ENCODE results near the gene PPP1R10. TPM values are rescaled to one million over a fixed set of nuclear protein-coding genes. Genes with fewer than 3 reads are reported as not detected.
A peak's percentile ranks its signal among the peaks of the same experiment; 100 is the strongest.

The PPP1R10 gene
- total RNA-seq, 1 experiment from 2014 or later, result 44.5 TPM

DNA sequence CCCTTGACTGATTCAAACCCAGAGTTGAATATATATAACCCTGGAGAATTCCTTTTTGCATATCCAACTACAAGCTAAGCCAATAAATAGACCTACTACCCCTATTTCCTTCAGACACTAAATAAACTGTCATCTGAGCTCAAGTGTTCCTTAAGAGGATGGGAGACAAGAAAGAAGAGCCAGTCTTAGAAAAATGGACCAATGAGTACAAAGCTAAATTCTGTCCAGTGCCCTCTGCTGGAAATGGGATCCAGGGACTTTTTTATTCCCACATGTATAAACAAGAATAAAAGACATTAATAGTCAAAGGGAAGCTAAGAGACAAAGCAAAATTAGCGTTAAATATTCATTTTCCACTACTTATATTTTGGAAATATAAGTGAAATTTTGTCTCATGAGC, 4.8 kb downstream of the PPP1R10 start:
- no peaks in the 10 kb centered on the region for H3K9me3 ChIP-seq (ENCODE audit: low read length)
- intact Hi-C loops (cut with micrococcal nuclease), result no loop called here
- H3K36me3 ChIP-seq (ENCODE audit: low read depth, low read length), result peaks cover 42% of the 10 kb centered on the region
- no peak overlapping the region for H2AFZ ChIP-seq (ENCODE audit: low read length)
- no peaks in the 10 kb centered on the region for H3K27me3 ChIP-seq (ENCODE audit: low read length)
- H3K4me3 ChIP-seq (ENCODE audit: low read length), result no peak overlapping the region
- DNase-seq, result peak; percentile 45
- H3K79me2 ChIP-seq (ENCODE audit: low read length), result peaks cover 60% of the 10 kb centered on the region
- ChIA-PET CTCF (interaction anchor here (0.6 to 1.9 kb wide), 5 partner anchors 13 to 127 kb away, joined by 3 to 6 read pairs (median 4); no protein-coding TSS in a partner anchor), POLR2A (ENCODE audit: unreplicated experiment) (interaction anchor here (0.6 to 0.7 kb wide), 2 partner anchors 11 to 12 kb away, joined by 3 to 7 read pairs; no protein-coding TSS in a partner anchor)
- 0 out of 2 replicates have a peak, but pooled peaks have one; percentile 5 for ATAC-seq
- peaks cover 30% of the 10 kb centered on the region for H3K4me1 ChIP-seq (ENCODE audit: insufficient read depth, low read length)
- no peaks in the 10 kb centered on the region for H3K9me2 ChIP-seq (replicated peaks; ENCODE audit: low read length)
- H3F3A ChIP-seq (ENCODE audit: low read length, unreplicated experiment), result peaks cover 27% of the 10 kb centered on the region
- BruUV-seq (replicated peaks), result no TSS peak
- TF ChIP-seq EZH2 (IDR thresholded peaks at IDR 0.05; ENCODE audit: low read length, unreplicated experiment), result no peak
- peak; percentile 68 for TF ChIP-seq CTCF (conservative IDR thresholded peaks at IDR 0.05; ENCODE audit: low read depth, low read length)
- H3K9ac ChIP-seq (ENCODE audit: low read length), result no peak overlapping the region
- peak overlapping the region; percentile 99; the same call in 1 of the 2 replicates for H3K4me2 ChIP-seq (ENCODE audit: low read length)
- H4K20me1 ChIP-seq (ENCODE audit: low read length), result peaks cover 42% of the 10 kb centered on the region
- H3K27ac ChIP-seq (ENCODE audit: low read length), result no peak overlapping the region

- no peak overlapping the region for H3K4me3 ChIP-seq (ENCODE audit: low read length)
- no peak overlapping the region for H3K4me2 ChIP-seq (ENCODE audit: low read length)
- no peak for DNase-seq
- intact Hi-C loops (cut with micrococcal nuclease), result no loop called here
- no peak overlapping the region for H3K27ac ChIP-seq (ENCODE audit: low read length)
- CTCF ChIA-PET, result interaction anchor here (0.6 to 1.9 kb wide), 3 partner anchors 12 to 119 kb away, joined by 4 to 6 read pairs (median 5); no protein-coding TSS in a partner anchor
- POLR2A ChIA-PET (ENCODE audit: unreplicated experiment), result interaction anchor here (0.6 to 0.7 kb wide), 2 partner anchors 11 kb away, joined by 3 to 7 read pairs; no protein-coding TSS in a partner anchor
- H3K27me3 ChIP-seq (ENCODE audit: low read length), result no peaks in the 10 kb centered on the region
- H3K9me2 ChIP-seq (replicated peaks; ENCODE audit: low read length), result no peaks in the 10 kb centered on the region
- H3K9ac ChIP-seq (ENCODE audit: low read length), result no peak overlapping the region
- peaks cover 57% of the 10 kb centered on the region for H3K79me2 ChIP-seq (ENCODE audit: low read length)
- no peak for ATAC-seq
- H3K4me1 ChIP-seq (ENCODE audit: insufficient read depth, low read length), result peaks cover 30% of the 10 kb centered on the region
- no TSS peak for BruUV-seq (replicated peaks)
- TF ChIP-seq CTCF (conservative IDR thresholded peaks at IDR 0.05; ENCODE audit: low read depth, low read length) (no peak), EZH2phosphoT487 (IDR thresholded peaks at IDR 0.05; ENCODE audit: borderline replicate concordance, low read length) (no peak), EZH2 (IDR thresholded peaks at IDR 0.05; ENCODE audit: low read length, unreplicated experiment) (no peak)
- peaks cover 27% of the 10 kb centered on the region for H3F3A ChIP-seq (ENCODE audit: low read length, unreplicated experiment)
- peaks cover 42% of the 10 kb centered on the region for H4K20me1 ChIP-seq (ENCODE audit: low read length)
- no peak overlapping the region for H2AFZ ChIP-seq (ENCODE audit: low read length)
- no peaks in the 10 kb centered on the region for H3K9me3 ChIP-seq (ENCODE audit: low read length)
- peaks cover 44% of the 10 kb centered on the region for H3K36me3 ChIP-seq (ENCODE audit: low read depth, low read length)
These were observed 5.2 kb downstream of the PPP1R10 start for GRCh38 chr6:30611856-30612194.

GRCh38 chr6:30611150-30611855, 5.7 kb downstream of the PPP1R10 start:
- no peaks in the 10 kb centered on the region for H3K9me2 ChIP-seq (replicated peaks; ENCODE audit: low read length)
- peaks cover 51% of the 10 kb centered on the region for H3K79me2 ChIP-seq (ENCODE audit: low read length)
- BruUV-seq (replicated peaks), result no TSS peak
- intact Hi-C loops (cut with micrococcal nuclease), result no loop called here
- no peak for TF ChIP-seq CTCF (conservative IDR thresholded peaks at IDR 0.05; ENCODE audit: low read depth, low read length)
- TF ChIP-seq EZH2phosphoT487 (IDR thresholded peaks at IDR 0.05; ENCODE audit: borderline replicate concordance, low read length), result no peak
- no peak for TF ChIP-seq EZH2 (IDR thresholded peaks at IDR 0.05; ENCODE audit: low read length, unreplicated experiment)
- no peaks in the 10 kb centered on the region for H3K9me3 ChIP-seq (ENCODE audit: low read length)
- H3K27me3 ChIP-seq (ENCODE audit: low read length), result no peaks in the 10 kb centered on the region
- POLR2A ChIA-PET (ENCODE audit: unreplicated experiment), result interaction anchor here (0.6 kb wide), 1 partner anchor 11 kb away, joined by 7 read pairs; no protein-coding TSS in a partner anchor
- no peak overlapping the region for H3K27ac ChIP-seq (ENCODE audit: low read length)
- no peak overlapping the region for H3K4me2 ChIP-seq (ENCODE audit: low read length)
- H4K20me1 ChIP-seq (ENCODE audit: low read length), result peaks cover 38% of the 10 kb centered on the region
- H3K36me3 ChIP-seq (ENCODE audit: low read depth, low read length), result peaks cover 44% of the 10 kb centered on the region
- ATAC-seq (no peak), DNase-seq (no peak)
- no peak overlapping the region for H3K4me3 ChIP-seq (ENCODE audit: low read length)
- no peak overlapping the region for H2AFZ ChIP-seq (ENCODE audit: low read length)
- H3K9ac ChIP-seq (ENCODE audit: low read length), result no peak overlapping the region
- peaks cover 24% of the 10 kb centered on the region for H3F3A ChIP-seq (ENCODE audit: low read length, unreplicated experiment)
- peaks cover 28% of the 10 kb centered on the region for H3K4me1 ChIP-seq (ENCODE audit: insufficient read depth, low read length)
- CTCF ChIA-PET, result interaction anchor here (0.6 to 1.9 kb wide), 3 partner anchors 12 to 119 kb away, joined by 4 to 6 read pairs (median 5); no protein-coding TSS in a partner anchor
